Right atrium auricular region (tissue), 2 donors: Measurements from ENCODE around the gene LYRM7. TPM values are rescaled to one million over a fixed set of nuclear protein-coding genes. Genes with fewer than 3 reads are reported as not detected.

Source experiments
- DNase-seq: peaks from one replicate; pipeline ENCODE4 v3.0.0-alpha.2; 2019; ENCODE audit warnings: low spot score
- H3K27ac ChIP-seq, 2 donors: fragments of 200-600 bp; sonication (generic); 1 replicate in 1 of 2; 2 replicates in 1 of 2; pipeline ENCODE4 v1.5.1; 2016 to 2019
- H3K27me3 ChIP-seq, 2 donors: fragments of 200-600 bp; sonication (generic); one replicate each; pipeline versions ENCODE4 v1.5.1 to v1.6.0; 2017 to 2019
- H3K36me3 ChIP-seq: fragments of 200-600 bp; sonication (generic); one replicate; pipeline ENCODE4 v1.5.1; 2016
- H3K4me1 ChIP-seq, 2 donors: fragments of 200-600 bp; sonication (generic); one replicate each; pipeline versions ENCODE4 v1.5.1 to v1.6.0; 2017 to 2019
- H3K4me3 ChIP-seq, 2 donors: fragments of 200-600 bp; sonication (generic); 1 replicate in 1 of 2; 2 replicates in 1 of 2; pipeline ENCODE4 v1.5.1; 2017 to 2019; ENCODE audit warnings: mild to moderate bottlenecking in 1 of 2, moderate library complexity in 1 of 2
- H3K9me3 ChIP-seq, 2 donors: fragments of 200-600 bp; sonication (generic); one replicate each; pipeline ENCODE4 v1.5.1; 2019
- total RNA-seq, 2 donors: library from RNA; depleted of rRNA; stranded (reverse); fragments of >200 nt; gene quantifications; one replicate each; pipeline ENCODE4 v1.1.0, GENCODE V29; 2016
- TF ChIP-seq, protein P1 (sequence below), 2 donors: fragments of 200-600 bp; sonication (generic); IDR thresholded peaks; one replicate each; pipeline ENCODE4 v1.5.1; 2019; ENCODE audit warnings: antibody characterized with exemption in 2 of 2

The LYRM7 gene
- total RNA-seq, 2 donors from 2014 or later: 7.5 to 30.7 TPM

GRCh38 chr5:131217791-131218190, 47.0 kb downstream of the LYRM7 start:
- Histone ChIP-seq H3K4me3 (no peak overlapping the region), H3K4me1 (no peaks in the 10 kb centered on the region), H3K27ac (no peak overlapping the region), H3K36me3 (no peaks in the 10 kb centered on the region), H3K9me3 (no peaks in the 10 kb centered on the region), H3K27me3 (no peaks in the 10 kb centered on the region)
- TF ChIP-seq, protein P1, sequence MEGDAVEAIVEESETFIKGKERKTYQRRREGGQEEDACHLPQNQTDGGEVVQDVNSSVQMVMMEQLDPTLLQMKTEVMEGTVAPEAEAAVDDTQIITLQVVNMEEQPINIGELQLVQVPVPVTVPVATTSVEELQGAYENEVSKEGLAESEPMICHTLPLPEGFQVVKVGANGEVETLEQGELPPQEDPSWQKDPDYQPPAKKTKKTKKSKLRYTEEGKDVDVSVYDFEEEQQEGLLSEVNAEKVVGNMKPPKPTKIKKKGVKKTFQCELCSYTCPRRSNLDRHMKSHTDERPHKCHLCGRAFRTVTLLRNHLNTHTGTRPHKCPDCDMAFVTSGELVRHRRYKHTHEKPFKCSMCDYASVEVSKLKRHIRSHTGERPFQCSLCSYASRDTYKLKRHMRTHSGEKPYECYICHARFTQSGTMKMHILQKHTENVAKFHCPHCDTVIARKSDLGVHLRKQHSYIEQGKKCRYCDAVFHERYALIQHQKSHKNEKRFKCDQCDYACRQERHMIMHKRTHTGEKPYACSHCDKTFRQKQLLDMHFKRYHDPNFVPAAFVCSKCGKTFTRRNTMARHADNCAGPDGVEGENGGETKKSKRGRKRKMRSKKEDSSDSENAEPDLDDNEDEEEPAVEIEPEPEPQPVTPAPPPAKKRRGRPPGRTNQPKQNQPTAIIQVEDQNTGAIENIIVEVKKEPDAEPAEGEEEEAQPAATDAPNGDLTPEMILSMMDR (IDR thresholded peaks at IDR 0.05): no peak
- DNase-seq: no peak

DNA sequence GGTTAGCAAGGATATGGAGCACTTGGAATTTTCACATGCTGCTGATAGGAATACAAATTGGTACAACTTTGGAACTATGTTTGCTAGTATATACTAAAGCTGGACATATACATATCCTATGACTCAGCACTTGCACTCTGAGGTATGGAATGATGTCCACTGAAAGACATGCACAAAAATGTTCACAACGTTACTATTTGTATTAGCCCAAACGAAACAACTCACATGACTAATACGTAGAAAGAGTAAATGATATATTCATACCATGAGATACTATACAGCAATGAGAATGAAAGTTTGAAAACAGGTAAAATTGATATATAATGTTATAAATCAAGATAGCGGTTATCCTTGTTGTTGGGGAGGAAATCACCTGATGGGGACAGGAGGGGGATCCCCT, 47.6 kb downstream of the LYRM7 start:
- Histone ChIP-seq H3K4me3 (no peak overlapping the region), H3K27ac (no peak overlapping the region), H3K36me3 (no peaks in the 10 kb centered on the region), H3K4me1 (no peaks in the 10 kb centered on the region), H3K9me3 (no peaks in the 10 kb centered on the region), H3K27me3 (no peaks in the 10 kb centered on the region)
- TF ChIP-seq, protein P1 (IDR thresholded peaks at IDR 0.05): no peak
- DNase-seq: no peak

GRCh38 chr5:131220566-131220965, 49.8 kb downstream of the LYRM7 start:
- DNase-seq: no peak
- TF ChIP-seq, protein P1 (IDR thresholded peaks at IDR 0.05): no peak
- no peaks in the 10 kb centered on the region for H3K36me3 ChIP-seq
- H3K4me3 ChIP-seq: no peak overlapping the region
- H3K9me3 ChIP-seq: no peaks in the 10 kb centered on the region
- H3K27me3 ChIP-seq: no peaks in the 10 kb centered on the region
- no peaks in the 10 kb centered on the region for H3K4me1 ChIP-seq
- no peak overlapping the region for H3K27ac ChIP-seq

DNA sequence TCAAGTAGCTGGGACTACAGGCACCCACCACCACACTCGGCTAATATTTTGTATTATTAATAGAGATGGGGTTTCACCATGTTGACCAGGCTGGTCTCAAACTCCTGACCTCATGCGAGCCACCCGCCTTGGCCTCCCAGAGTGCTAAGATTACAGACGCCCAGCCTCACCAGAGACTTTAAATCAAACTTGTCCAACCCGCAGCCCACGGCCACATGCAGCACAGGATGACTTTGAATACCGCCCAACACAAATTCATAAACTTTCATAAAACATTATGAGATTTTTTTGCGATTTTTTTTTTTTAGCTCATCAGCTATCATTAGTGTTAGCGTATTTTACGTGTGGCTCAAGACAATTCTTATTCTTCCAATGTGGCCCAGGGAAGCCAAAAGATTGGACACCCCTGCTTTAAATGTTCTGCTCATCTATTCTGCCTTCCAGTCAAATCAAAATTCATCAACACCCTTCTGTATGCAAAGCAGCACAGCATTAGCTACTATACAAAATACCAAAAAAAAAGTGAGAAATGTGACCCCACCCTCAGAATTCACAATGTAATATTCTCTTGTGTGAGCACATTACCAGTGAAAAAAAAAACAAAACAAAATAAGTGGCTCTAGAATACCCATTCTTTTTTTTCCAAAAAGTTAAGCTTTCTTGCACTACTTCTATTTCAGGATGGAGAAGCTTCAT, 50.4 kb downstream of the LYRM7 start:
- no peak overlapping the region for H3K4me3 ChIP-seq
- H3K36me3 ChIP-seq: no peaks in the 10 kb centered on the region
- H3K4me1 ChIP-seq: no peaks in the 10 kb centered on the region
- no peaks in the 10 kb centered on the region for H3K27me3 ChIP-seq
- TF ChIP-seq, protein P1 (IDR thresholded peaks at IDR 0.05): no peak
- DNase-seq: no peak
- no peak overlapping the region for H3K27ac ChIP-seq
- no peaks in the 10 kb centered on the region for H3K9me3 ChIP-seq

DNA sequence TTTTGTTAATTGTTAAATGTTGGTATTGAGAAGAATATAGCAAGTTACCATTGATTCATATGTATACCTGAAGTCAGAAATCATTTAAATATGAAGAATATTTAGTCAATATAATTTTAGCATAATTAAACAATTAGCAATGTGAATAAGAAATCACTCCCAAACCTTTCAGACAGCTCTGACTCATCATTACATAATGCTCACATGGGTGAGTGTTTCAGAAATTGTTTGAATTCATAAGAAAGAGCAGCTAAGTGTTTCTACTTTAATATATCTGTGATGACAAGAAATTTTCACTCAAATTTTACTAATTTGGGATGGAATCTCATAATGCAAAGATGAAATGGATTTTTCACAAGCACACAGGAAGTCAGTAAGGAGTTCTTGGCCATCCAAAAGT, 51.1 kb downstream of the LYRM7 start:
- Histone ChIP-seq H3K27ac (no peak overlapping the region), H3K9me3 (no peaks in the 10 kb centered on the region), H3K36me3 (no peaks in the 10 kb centered on the region), H3K27me3 (no peaks in the 10 kb centered on the region), H3K4me3 (no peak overlapping the region), H3K4me1 (no peaks in the 10 kb centered on the region)
- TF ChIP-seq, protein P1 (IDR thresholded peaks at IDR 0.05): no peak
- no peak for DNase-seq

DNA sequence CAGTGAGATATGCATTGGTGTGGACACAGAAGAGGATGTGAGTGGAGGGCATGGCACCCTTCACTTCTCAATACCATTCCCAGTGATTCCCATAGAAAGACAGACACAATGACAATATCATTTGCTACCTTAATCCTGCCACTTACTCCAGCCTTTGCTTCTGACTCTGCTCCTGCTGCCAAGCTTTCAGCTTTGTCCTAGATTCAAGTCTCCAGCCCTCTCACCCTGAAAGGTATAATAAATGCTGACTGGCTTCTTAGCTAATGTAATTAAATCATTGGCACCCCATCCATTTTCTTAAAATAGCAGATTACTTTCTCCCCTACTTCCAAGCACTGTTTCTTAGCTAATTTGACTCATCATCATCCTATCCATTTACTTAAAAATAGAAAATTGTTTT, 52.0 kb downstream of the LYRM7 start:
- TF ChIP-seq, protein P1 (IDR thresholded peaks at IDR 0.05): no peak
- no peak overlapping the region for H3K27ac ChIP-seq
- H3K27me3 ChIP-seq: no peaks in the 10 kb centered on the region
- H3K36me3 ChIP-seq: no peaks in the 10 kb centered on the region
- H3K4me1 ChIP-seq: no peaks in the 10 kb centered on the region
- no peak overlapping the region for H3K4me3 ChIP-seq
- no peaks in the 10 kb centered on the region for H3K9me3 ChIP-seq
- no peak for DNase-seq
